Subcutaneous abdominal adipose tissue (tissue), 5 donors: ENCODE results near the gene LPIN3.

Experiments
- H3K27ac ChIP-seq: one replicate; pipeline ENCODE4 v1.7.0; 2013; ENCODE audit warnings: low read depth, mild to moderate bottlenecking, inconsistent platforms, low read length, moderate library complexity
- H3K27me3 ChIP-seq, 5 donors: one replicate each; pipeline ENCODE4 v1.7.0; 2013; ENCODE audit warnings: low read length in 5 of 5, inconsistent platforms in 1 of 5; ENCODE audit not compliant: control insufficient read depth in 5 of 5, insufficient read depth in 4 of 5
- H3K36me3 ChIP-seq, 5 donors: one replicate each; pipeline ENCODE4 v1.7.0; 2013; ENCODE audit warnings: low read length in 5 of 5; ENCODE audit not compliant: control insufficient read depth in 5 of 5, insufficient read depth in 5 of 5
- H3K4me1 ChIP-seq, 5 donors: one replicate each; pipeline ENCODE4 v1.7.0; 2013; ENCODE audit warnings: low read length in 5 of 5, mild to moderate bottlenecking in 3 of 5, moderate library complexity in 1 of 5; ENCODE audit not compliant: control insufficient read depth in 5 of 5, insufficient read depth in 5 of 5
- H3K4me3 ChIP-seq, 5 donors: one replicate each; pipeline ENCODE4 v1.7.0; 2013; ENCODE audit warnings: low read length in 5 of 5, low read depth in 1 of 5
- H3K9ac ChIP-seq, 5 donors: one replicate each; pipeline ENCODE4 v1.7.0; 2013; ENCODE audit warnings: low read length in 5 of 5, mild to moderate bottlenecking in 4 of 5, moderate library complexity in 3 of 5
- H3K9me3 ChIP-seq, 5 donors: one replicate each; pipeline ENCODE4 v1.7.0; 2013; ENCODE audit warnings: low read length in 5 of 5; ENCODE audit not compliant: control insufficient read depth in 5 of 5
- donor health status: healthy.
- donor health status: healthy.
- donor health status: healthy.
- donor health status: healthy.
- donor health status: healthy.

Gene LPIN3

GRCh38 chr20:41403604-41404003, 63.0 kb downstream of the LPIN3 start:
- no peak overlapping the region for H3K4me3 ChIP-seq

GRCh38 chr20:41405436-41405835, 64.8 kb downstream of the LPIN3 start:
- Histone ChIP-seq H3K9me3 (no peaks in the 10 kb centered on the region), H3K4me1 (peaks cover 0 to 29% (median 15%) of the 10 kb centered on the region in 5 donors), H3K9ac (no peak overlapping the region), H3K27me3 (no peaks in the 10 kb centered on the region), H3K36me3 (peaks cover 12 to 62% (median 58%) of the 10 kb centered on the region in 5 donors), H3K4me3 (no peak overlapping the region), H3K27ac (no peak overlapping the region)

More at GRCh38 chr20:41403604-41404003, 63.0 kb downstream of the LPIN3 start:
- Histone ChIP-seq H3K27ac (no peak overlapping the region), H3K27me3 (no peaks in the 10 kb centered on the region), H3K9me3 (no peaks in the 10 kb centered on the region), H3K4me1 (peaks cover 0 to 20% (median 12%) of the 10 kb centered on the region in 5 donors), H3K36me3 (peaks cover 9 to 45% (median 44%) of the 10 kb centered on the region in 5 donors), H3K9ac (no peak overlapping the region)

GRCh38 chr20:41406353-41406752, 65.7 kb downstream of the LPIN3 start:
- no peak overlapping the region for H3K4me3 ChIP-seq
- no peaks in the 10 kb centered on the region for H3K27me3 ChIP-seq
- no peak overlapping the region for H3K27ac ChIP-seq
- peaks cover 0 to 33% (median 15%) of the 10 kb centered on the region in 5 donors for H3K4me1 ChIP-seq
- H3K9me3 ChIP-seq = no peaks in the 10 kb centered on the region
- peaks cover 12 to 70% (median 64%) of the 10 kb centered on the region in 5 donors for H3K36me3 ChIP-seq
- H3K9ac ChIP-seq = no peak overlapping the region

DNA sequence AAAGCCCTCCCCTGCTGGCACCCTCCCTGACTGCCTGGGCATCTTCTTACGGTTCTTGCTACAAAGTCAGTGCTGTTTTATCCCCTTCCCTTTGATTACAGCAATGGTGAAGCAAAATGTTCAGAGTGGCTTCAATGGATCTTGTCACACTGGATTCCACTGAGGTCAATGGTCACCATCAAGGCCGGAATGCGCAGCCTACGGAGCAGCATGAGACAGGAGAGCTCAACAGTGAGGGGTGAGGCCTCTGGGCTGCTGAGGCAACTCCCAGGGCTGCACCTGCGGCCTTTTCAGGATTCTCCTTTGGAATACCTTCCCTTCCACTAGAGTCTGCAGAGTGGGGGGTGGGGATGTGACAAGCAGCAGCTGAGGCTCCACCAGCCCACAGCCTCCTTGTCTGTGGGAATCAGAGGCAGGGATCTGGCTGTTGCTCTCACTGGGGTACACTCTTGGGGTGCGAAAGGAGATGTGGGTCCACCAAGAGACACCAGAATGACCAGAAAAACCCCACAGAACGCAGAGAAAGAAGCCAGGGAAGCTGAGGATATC, 66.3 kb downstream of the LPIN3 start:
- H3K9ac ChIP-seq = no peak overlapping the region
- no peak overlapping the region for H3K27ac ChIP-seq
- H3K4me1 ChIP-seq = peaks cover 0 to 38% (median 15%) of the 10 kb centered on the region in 5 donors
- no peaks in the 10 kb centered on the region for H3K27me3 ChIP-seq
- no peaks in the 10 kb centered on the region for H3K9me3 ChIP-seq
- no peak overlapping the region for H3K4me3 ChIP-seq
- H3K36me3 ChIP-seq = peaks cover 12 to 73% (median 68%) of the 10 kb centered on the region in 5 donors

- peaks cover 0 to 38% (median 15%) of the 10 kb centered on the region in 5 donors for H3K4me1 ChIP-seq
- H3K9ac ChIP-seq = no peak overlapping the region
- H3K27me3 ChIP-seq = no peaks in the 10 kb centered on the region
- no peak overlapping the region for H3K4me3 ChIP-seq
- no peaks in the 10 kb centered on the region for H3K9me3 ChIP-seq
- peaks cover 13 to 79% (median 74%) of the 10 kb centered on the region in 5 donors for H3K36me3 ChIP-seq
- H3K27ac ChIP-seq = no peak overlapping the region
Measured at GRCh38 chr20:41407607-41408006, 67.0 kb downstream of the LPIN3 start.

GRCh38 chr20:41408156-41408794, 67.7 kb downstream of the LPIN3 start:
- peaks cover 0 to 38% (median 15%) of the 10 kb centered on the region in 5 donors for H3K4me1 ChIP-seq
- H3K27me3 ChIP-seq = no peaks in the 10 kb centered on the region
- H3K36me3 ChIP-seq = peaks cover 19 to 84% (median 81%) of the 10 kb centered on the region in 5 donors
- no peak overlapping the region for H3K27ac ChIP-seq
- H3K9ac ChIP-seq = no peak overlapping the region
- H3K4me3 ChIP-seq = no peak overlapping the region
- H3K9me3 ChIP-seq = no peaks in the 10 kb centered on the region

DNA sequence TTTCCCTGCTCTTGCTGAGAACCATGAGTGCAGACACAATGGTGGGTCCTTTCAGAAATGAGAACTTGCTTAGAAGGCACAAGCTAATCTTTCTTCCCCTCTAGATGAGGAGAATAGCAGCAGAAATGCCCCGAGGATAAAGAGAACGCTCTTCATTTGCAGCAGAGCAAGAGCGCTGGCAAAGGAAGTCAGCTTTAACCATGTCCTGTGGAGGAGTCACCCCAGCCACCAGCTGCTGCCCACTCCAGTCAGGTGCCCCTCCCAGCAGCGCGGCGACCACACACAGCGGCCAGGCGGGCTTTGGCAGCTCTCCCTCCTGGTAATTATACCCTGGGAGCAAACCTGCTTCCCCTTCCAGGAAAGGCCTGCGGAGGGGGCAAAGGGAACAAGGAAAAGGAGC, 68.4 kb downstream of the LPIN3 start:
- Histone ChIP-seq H3K4me1 (peaks cover 0 to 38% (median 15%) of the 10 kb centered on the region in 5 donors), H3K9ac (peak overlapping the region in 1 of 5 donors; percentile 4), H3K9me3 (no peaks in the 10 kb centered on the region), H3K36me3 (peaks cover 20 to 86% (median 82%) of the 10 kb centered on the region in 5 donors), H3K27me3 (no peaks in the 10 kb centered on the region), H3K4me3 (no peak overlapping the region), H3K27ac (no peak overlapping the region)
